Measurements from ENCODE around the gene KCND3.

The KCND3 gene

DNA sequence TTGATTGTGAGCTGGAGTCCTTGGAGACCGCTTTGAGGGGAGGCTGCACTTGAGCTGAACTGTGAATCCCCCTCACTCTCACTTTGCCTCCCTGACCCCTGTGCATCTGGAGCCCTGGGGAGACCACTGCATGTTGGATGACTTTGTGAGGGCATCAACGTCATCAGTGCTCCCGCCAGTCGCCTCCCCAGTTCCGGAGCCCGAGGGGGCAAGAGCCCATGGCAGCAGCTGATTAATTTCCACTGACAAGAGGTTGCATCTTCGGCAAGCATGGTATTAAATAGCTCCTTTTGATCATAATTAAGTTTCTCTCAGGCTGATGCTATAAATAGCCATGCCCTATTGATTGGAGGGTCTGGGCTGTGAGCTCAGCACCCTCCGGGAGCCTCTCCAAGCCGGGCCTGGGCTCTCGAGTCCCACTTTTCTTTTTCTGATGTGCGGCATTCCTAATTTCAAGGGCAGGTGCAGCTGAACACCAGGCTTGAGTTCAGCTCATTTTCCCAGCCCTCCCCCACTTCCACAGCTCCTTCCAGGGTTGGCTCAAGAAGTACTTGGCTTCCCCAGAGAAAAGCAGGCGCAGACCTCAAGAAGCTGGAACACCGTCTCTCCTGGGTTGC is 33.2 kb downstream of the KCND3 start:
- DNase-seq, result no peak

DNA sequence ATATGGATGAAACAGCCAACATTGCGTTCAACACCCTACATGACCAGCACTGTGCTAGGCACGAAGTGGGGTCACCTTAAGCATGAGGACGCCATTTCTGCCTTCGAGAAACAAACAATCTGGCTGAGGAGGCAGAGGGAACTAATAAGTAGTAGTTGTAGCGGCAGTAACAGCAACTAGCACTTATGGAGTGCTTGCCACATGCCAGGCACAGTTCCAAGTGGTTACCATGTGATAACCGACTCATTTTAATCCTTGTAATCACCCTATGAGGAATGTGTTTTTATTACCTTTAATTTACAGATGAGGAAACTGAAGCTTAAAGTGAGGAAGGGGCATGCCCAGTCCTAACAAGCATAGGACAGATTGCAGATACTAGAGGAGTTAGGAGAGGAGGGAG is 33.7 kb downstream of the KCND3 start:
- DNase-seq, result peak; percentile 60

DNA sequence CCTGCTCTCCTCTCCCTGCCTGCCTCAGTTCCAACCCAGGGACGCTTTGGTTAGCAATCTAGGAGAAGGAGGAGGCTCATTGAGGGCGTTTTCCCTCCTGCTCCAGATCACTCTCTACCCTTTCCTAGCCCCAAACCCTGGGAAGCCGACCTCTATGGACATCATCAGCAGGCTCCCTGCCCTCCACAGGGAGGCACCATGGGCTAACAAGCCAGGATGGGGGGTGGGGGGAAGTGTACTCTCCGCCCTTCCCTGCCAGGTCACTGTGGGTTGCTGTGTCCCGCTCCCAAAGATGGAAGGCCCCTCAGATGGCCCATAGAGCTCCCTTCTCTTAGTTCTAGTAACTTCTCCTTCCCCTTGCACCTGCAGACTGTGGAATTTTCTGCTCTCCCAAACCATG is 35.7 kb downstream of the KCND3 start:
- DNase-seq, result no peak

DNA sequence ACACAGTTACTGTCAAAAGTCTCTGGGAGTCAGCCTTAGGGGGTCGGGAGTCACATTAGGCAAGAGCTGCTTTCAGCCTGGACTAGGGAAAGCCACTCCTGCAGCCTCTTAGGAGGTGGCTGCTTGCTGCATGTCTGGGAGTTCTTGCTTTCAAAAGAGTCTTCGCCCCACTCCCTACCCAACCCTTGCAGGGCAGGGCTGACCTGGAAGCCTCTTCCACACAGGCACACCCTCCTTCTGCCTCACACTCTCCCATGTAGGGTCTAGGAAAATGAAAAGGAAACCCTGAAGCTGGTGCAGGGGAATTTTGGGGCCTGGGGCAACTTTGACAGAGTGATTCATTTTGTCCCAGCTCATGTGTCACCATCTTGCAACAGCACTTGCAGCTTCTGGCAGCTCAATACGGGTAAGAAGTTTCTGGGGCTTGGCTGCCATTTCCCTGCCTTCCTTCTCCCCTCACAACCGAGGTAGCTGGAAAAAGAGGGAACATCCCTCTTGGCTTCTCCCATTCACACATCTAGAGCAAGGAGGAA is 37.3 kb downstream of the KCND3 start:
- DNase-seq, result no peak

DNA sequence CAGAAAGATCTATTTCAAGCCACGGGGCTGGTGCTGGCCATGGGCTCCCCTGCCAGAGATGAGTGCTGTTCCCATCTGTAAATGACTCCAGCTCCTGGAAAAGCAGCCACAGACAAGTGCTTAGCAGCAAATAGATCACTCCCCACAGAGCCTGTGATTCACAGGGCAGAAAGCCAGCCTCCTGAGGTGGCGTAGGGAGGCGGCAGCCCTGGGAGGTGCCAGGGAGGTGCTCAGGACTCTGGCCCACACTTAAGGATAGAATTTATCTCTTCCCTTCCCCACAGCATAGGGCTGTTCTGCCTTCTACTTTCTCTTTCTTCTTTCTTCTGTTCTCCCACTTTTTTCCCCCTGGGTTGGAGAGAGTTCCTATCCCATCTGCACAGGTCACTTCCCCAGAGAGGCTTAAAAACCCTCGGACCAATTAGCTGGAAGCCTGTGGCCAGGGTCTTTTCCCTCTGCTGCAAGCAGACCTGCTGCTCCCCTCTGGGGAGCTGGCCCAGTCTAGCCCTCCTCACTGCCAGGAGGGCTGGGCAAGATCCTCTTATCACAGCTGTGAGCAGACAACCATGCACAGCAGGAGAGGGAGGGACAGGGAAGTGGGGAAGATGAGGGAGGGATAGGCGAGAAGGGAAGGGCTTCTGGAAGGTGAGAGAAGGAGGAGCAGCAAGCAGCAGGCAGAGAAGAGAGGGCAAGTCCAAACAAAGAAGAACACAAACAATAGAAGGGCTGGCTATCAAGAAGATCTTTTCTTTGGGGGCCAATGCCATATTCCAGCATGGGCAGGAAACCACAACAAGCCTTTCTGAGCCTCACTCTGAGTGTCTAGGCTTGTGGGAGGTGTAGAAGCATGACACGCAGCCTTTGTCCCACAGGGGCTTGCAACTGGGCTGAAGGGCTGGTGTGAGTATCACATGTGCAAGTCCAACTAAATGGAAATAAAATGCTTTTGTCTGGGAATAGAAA is 41.0 kb downstream of the KCND3 start:
- DNase-seq, result peak; percentile 70

DNA sequence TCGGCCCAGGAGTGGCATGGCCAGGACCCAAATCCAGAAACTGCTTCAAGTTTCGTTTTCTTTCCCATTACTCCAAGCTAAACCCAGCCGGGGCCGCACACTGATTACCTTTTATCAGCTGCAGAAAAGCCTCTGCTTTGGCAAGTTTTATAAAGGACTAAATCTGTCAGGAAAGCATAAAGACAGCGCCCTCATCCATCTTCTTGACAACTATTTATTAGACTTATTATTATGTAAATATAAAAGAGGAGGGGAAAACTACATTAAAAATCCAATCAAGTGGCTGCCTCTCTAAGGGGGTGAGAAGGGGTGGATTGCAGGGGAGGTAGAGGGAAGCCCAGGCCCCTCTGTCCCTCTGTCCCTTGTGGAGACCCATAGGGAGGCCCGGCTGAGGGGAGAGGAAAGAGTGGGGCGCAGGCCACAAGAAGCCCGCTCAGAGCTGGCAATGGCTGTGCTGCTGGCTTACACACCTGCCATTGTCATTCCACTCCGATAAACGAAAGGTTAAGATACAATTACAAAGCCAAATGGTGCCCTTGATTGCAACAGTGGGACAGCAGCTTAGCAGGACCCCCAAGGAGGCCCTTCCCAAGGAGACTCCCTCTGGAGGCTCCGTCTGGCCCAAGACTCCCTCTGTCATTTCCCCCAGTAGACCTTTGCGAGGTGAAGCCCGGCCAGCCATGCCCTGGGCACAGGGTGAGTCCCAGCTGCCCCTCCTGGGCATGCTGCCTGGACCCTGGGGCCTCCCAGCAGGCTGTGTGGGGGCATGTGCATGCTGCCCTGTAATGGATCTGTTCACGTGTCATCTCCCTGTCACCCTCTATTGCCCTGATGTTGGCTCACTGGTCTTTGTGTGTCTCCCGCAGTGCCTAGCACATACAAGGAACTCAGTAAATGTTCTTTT is 45.4 kb downstream of the KCND3 start:
- peak; percentile 20 for DNase-seq

DNA sequence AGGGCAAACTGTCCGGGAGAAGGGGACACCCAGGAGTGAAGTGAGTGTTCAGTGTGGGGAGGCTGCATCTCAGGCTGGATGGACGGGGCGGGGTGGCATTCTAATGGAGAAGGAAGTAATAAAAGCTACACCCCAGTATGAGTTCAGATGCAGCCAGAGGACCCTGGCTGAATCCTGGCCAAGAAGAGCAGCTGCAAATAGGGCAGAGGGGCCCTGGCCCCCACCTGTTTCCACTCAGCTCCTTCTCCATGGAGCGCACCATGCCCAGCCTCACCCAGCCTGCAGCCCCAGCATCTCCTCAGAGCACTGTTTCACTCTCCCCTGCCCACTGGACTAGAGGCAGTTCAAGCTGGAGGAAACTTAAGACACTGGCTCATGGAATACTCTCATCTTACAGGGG is 46.4 kb downstream of the KCND3 start:
- no peak for DNase-seq

DNA sequence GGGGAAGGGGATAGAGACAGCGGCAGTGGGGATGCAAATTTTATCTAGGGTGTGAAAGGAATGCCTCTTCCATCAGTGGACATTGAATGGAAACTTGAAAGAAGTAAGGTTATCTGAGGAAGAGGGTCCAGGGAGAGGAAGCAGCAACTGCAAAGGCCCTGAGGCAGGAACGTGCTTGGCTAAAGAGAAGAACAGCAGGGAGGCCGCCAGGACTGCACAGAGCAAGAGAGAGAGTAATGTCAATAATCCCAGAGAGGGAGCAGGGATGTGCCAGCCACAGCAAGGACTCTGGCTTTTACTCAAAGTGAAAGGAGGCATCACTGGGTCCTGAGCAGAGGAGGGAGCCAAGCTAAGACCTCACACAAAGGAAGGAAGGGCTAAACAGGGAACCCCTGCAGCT is 50.9 kb downstream of the KCND3 start:
- DNase-seq, result no peak

DNA sequence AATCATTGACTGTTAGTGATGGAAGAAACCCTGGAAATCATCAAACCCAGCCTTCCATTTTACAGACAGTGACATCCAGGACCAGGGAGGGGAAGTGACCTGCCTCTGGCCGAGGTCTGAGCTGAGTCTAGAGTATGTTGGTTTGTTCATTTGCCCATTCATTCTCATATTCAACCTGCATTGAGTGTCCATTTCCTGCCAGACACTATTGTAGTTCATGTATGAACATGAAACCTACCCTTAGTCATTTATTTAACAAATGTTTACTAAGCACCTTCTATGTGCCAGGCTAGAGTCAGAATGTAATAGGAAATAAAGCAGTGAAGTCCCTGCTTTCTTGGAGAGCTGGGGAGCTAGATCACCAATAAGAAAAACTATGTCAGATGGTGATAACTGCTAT is 51.3 kb downstream of the KCND3 start:
- DNase-seq, result no peak

DNA sequence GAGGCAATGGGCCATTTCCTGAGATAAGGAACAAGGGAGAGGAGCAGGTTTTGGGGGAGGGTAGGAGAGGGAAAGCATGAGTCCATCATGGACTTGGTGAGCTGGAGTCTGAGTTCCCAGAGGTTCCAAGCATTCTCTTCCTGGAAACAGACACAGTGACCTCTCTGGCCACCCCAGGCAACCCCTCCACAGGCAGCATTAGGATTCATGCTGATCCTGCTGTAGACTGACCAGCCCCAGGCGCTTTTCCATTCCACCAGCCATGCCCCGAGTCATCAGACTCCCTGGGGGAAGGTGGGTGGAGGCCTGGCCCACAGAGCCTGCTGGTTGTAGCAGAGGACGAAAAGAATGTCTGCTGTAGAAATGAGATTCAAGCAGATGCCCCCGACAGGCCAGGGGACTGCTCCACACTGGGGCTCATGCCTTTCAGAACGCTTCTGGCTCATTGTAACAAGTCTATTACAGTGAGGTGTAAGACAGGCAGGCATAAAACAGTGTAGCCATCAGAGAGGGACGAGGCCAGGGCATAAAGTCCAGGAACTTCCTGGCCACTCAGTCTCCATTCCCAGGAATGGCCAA is 52.2 kb downstream of the KCND3 start:
- no peak for DNase-seq

DNA sequence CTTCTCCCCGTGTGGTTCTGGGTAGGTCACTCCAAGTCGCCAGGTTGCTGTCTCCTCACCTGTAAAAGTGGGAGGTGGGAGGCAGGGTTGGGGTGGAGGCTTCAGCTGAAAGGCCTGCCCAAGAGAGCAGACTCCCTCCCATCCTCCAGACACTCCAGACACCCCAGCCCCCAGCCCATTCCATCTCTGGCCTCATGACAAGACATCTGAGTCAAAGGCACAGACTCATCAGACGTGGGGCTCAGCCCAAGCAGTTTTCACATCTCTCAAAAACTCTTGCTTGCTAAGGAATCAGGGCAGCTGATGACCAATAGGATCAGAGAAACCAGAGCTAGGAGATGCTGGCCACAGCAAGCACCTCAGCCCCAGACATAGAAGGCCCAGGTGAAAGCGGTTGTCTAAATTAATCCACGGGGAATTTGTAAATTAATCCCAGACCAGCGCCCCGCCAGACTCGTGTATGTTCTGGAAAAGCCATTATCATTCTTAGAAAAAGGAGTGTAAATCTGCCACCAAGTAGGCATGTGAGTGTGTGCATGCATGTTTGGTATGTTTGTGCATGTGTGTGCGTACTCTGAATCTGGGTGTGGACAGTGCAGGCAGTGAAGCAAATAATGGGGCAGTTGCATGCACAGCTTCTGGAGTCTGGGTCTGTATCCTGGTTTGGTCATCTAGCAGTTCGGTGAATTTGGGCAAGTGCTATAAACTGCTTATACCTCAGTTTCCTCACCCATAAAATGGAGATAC is 55.2 kb downstream of the KCND3 start:
- DNase-seq, result no peak

DNA sequence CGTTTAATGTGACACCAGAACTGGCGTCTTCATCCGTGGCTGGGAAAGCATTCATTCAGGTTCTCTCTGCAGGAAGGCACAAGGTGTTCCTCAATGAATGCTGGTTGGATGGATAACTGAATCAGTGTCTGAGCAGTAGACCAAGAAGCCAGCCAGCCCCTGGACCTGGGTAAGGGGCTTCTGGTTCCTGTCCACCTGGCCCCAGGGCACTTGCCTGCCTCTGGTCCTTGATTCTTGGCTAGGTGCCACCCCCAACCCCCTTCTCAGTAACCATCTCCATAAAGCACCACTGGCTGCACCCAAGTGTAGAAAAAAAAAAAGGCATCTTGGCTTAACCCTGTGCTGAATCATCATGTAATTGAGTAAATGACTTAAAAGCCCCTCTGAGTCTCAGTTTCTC is 59.1 kb downstream of the KCND3 start:
- DNase-seq, result no peak

DNA sequence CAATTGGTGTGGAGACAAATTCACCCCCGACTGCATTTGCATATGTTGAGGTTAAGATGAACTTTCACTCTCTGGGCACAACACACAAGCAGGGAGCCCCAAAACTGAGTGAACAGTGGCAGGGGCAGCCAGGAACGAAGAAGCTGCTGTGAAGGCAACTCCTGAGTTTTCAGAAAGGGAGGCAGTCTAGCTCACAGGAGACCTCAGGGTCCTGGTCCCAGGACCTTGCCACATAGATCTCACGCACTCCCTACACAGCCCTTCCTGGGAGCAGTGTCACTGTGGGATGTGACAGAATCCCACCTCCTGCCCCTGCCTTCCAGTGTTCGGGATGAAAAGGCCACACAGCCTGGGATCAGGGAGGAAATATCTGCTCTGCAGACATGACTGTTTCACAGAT is 60.9 kb downstream of the KCND3 start:
- DNase-seq, result no peak

DNA sequence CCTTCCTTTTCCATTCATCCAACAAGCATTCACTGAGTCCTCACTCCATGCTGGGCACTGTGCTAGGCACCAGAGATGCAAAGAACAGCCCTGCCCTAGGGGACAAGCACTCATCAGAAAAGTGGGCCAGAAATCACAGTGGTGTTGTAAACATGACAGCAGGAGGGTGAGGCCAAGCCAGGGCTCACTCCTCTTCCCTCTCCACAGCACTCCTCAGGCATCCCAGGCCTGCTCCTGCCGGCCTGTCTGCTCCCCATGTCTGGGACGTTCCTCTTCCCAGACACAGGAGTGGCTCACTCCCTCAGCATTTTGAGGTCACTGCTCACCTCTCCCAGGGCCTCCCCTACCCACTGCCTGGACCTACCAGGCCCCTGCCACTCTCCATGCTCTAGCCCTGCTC is 61.8 kb downstream of the KCND3 start:
- DNase-seq, result no peak

DNA sequence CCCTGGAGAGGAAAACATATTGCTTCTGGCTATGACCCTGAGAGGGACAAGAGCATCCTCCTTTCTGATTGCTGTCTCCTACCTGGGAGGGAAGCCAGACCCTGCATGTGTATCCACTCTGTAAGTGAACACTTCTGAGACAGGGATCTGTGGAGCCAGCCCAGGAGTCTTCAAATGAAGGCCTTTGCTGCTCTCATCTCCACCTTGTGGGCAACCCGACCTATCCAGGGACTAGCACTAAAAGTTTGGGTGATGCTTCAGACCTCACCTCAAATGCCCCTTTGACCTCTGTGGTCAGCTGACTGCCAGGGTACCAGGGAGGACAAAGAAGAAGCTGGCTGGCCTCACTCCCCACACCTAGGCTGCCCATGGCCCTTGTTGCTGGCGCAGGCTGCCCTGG is 64.7 kb downstream of the KCND3 start:
- no peak for DNase-seq

DNA sequence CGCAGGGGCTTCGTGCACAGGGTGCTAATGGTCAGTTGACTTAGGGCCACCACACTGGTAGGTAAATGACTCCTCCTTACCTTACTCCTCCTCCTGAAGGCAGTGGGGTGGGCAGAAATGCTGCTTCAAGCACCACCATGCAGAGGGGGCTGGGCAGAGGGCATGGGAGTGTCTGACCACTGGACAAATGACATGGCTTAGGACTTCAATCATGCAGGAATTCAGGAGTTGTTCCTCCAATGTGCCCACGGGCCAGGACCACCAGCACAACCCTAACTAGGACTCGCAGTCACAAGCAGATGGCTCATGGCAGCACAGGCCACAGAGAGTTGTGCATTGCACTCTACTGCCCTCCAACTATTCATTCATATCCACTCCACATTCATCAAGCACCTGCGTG is 65.7 kb downstream of the KCND3 start:
- DNase-seq, result no peak

DNA sequence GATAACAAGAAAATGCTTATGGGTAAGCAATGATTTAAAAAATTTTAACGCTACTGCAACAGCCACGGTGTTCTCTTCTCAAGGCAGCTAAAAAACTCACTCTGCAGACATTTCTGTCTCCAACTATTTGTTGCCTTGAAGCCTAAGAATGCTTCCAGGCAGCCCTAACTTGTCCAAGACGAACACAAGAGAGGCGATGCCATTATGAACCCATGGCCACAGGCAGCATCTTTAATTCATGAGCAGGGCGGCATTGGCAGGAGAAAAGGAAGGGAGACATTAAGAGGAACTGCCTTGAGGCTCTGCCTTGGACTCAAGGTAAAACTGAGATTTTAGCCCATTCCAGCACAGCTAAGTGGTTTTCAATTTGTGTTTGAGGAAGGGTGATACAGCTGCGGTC is 67.5 kb downstream of the KCND3 start:
- no peak for DNase-seq

DNA sequence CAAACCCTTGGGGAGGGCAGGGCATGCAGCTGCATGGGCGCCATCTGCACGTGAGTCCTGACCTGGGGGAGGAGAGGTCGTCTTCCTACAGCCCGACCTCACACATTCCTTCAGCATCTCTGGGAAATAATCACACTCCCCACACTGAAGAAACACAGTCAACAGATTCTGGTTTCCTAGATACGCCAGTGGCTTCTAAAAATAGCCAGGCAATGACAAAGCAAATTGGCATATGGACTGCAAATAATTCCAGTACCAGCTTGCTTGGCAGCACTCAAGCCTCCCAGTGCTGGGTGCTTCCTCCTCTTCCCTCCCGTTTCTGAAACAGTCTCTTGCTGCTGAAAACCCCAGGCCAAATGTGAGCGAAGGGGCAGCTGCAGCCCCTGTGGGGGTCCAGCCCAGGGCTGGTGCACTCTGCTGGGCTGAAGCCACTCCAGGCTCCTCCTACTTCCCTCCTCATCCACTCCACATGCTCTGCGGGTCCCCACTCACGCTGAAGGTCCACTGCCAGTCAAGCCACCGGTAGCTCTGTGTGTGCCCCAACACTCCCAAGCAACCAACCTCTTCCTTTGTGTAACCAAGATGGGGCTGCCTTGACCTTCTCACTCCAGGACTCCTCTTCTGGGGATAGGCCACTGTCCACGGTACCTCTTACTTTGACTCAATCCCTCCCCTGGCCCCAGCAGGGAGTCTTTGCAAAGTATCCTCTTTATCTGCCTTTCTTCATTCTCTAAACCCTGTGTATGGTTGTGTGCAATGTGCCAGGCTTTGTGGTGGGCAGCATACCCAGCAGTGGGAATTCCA is 69.0 kb downstream of the KCND3 start:
- peak; percentile 92 for DNase-seq

DNA sequence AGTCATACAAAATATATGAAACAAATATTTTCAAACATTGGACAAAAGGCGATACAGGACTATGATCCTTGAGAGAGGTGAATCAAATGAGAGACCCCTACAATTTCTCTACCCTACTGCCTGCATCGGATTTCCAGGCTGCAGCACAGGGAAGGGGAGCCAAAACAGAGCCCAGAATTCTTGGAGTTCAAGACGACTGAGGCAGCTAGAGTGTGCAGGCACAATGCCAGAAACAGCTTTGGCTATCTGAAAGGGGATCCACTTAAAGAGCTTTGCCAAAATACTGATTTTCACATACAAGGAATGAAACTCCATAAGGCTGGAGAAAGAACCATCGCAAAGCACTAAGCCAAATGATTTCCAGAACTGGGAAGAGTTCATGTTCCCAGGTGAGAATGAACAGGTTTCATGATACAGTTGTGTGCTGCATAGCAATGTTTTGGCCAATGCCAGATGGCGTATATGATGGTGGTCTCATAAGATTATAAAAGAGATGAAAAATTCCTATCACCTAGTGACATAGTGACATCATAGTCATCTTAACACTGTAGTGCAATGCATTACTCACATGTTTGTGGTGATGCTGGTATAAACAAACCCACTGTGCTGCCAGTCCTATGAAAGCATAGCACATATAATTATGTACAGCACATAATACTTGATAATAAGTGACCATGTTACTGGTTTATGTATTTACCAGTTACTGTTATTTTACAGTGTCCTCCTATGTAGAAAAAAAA is 77.5 kb downstream of the KCND3 start:
- DNase-seq, result no peak

DNA sequence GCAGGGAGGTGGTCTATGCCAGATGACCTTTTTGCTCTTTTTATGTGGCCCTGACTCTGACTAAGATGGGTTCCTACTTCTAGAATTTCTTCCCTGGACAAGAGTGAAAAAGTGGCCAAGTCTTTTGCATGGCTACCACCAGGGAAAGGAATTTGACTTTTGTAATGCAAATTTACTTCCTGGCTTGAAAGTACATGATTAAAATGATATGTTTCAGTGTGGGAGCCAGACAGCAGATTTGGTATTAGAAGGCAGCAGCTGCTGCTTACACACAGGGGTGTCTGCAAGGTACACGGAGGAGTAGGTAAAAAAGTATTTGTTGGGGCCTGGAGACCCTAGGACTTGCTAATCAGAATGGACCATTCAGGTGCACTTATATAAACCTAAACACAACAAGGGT is 78.4 kb downstream of the KCND3 start:
- no peak for DNase-seq
